SHP77 treated with DMSO at 0.1 percent for 48 hours (cell line): ENCODE measurements around the gene RIPPLY2.

Experiments used
- DNase-seq: peaks from one replicate; lab custom pipeline; 2025; lab: John Stamatoyannopoulos, UW

Gene RIPPLY2

GRCh38 chr6:83905648-83906047 lies 52.5 kb downstream of the RIPPLY2 start:
- no peak for DNase-seq
